ENCODE results near the gene IRF9.

IRF9 gene

GRCh38 chr14:24144451-24144850, 16.6 kb upstream of the IRF9 start (continued):
- no peak for TF ChIP-seq PRDM10 (tag by site-specific recombination; IDR thresholded peaks at IDR 0.05)

- H3K4me1 ChIP-seq (ENCODE audit: control insufficient read depth, insufficient read depth, low read length), result peaks cover 8% of the 10 kb centered on the region
- no peak overlapping the region for H3K4me3 ChIP-seq (ENCODE audit: low read depth, low read length)
- H3K9me3 ChIP-seq (ENCODE audit: control insufficient read depth, insufficient read depth, low read depth, low read length), result no peaks in the 10 kb centered on the region
- POLR2A ChIA-PET, result interaction anchor here (0.5 to 3.8 kb wide), 8 partner anchors 8 to 51 kb away, joined by 3 to 79 read pairs (median 18); partner anchors contain the start of genes DCAF11, IRF9, NRL and PCK2
- no peak overlapping the region for H3K27ac ChIP-seq (ENCODE audit: extremely low read depth, low read depth, low read length)
- peaks cover 12 to 40% of the 10 kb centered on the region in 2 experiments for H3K36me3 ChIP-seq (ENCODE audit: control insufficient read depth in 2 of 2, insufficient read depth in 1 of 2, low read length in 2 of 2)
- TF ChIP-seq SALL2 (tag by site-specific recombination; IDR thresholded peaks at IDR 0.05; ENCODE audit: borderline replicate concordance), result no peak
- no peak for TF ChIP-seq ZNF16 (tag by site-specific recombination; IDR thresholded peaks at IDR 0.05; ENCODE audit: low read depth)
- TF ChIP-seq ZNF658 (tag by site-specific recombination; IDR thresholded peaks at IDR 0.05), result no peak
- no peak for TF ChIP-seq ZSCAN30 (tag by site-specific recombination; IDR thresholded peaks at IDR 0.05)
- TF ChIP-seq ZBTB1 (tag by site-specific recombination; IDR thresholded peaks at IDR 0.05), result no peak
- TF ChIP-seq ZNF121 (tag by site-specific recombination; IDR thresholded peaks at IDR 0.05), result no peak
- TF ChIP-seq ZNF639 (tag by site-specific recombination; IDR thresholded peaks at IDR 0.05), result no peak
- TF ChIP-seq ZNF184 (tag by site-specific recombination; IDR thresholded peaks at IDR 0.05), result no peak
- TF ChIP-seq ZNF324 (tag by site-specific recombination; IDR thresholded peaks at IDR 0.05), result no peak
- TF ChIP-seq FEZF1 (tag by site-specific recombination; IDR thresholded peaks at IDR 0.05), result no peak
- no peak for TF ChIP-seq AEBP2 (tag by site-specific recombination; IDR thresholded peaks at IDR 0.05; ENCODE audit: borderline replicate concordance)
- no peak for TF ChIP-seq MYNN (tag by site-specific recombination; IDR thresholded peaks at IDR 0.05; ENCODE audit: borderline replicate concordance)
- CTCF ChIA-PET, result interaction anchor here (0.6 to 1.4 kb wide), 3 partner anchors 8 to 132 kb away, joined by 3 to 5 read pairs (median 5); no protein-coding TSS in a partner anchor
Observed at GRCh38 chr14:24145219-24145618, 15.8 kb upstream of the IRF9 start.

- ChIA-PET POLR2A (interaction anchor here (0.5 to 3.8 kb wide), 15 partner anchors 9 to 125 kb away, joined by 3 to 79 read pairs (median 8); partner anchors contain the start of genes CHMP4A, DCAF11, IPO4 and IRF9), CTCF (interaction anchor here (0.6 to 3.7 kb wide), 7 partner anchors 9 to 131 kb away, joined by 3 to 34 read pairs (median 5); partner anchors contain the start of gene IRF9)
- H3K4me3 ChIP-seq (ENCODE audit: low read depth, low read length), result peak overlapping the region; percentile 91
- TF ChIP-seq ZNF792 (tag by site-specific recombination; IDR thresholded peaks at IDR 0.05), result no peak
- TF ChIP-seq ZNF214 (tag by site-specific recombination; IDR thresholded peaks at IDR 0.05; ENCODE audit: borderline replicate concordance), result no peak
- TF ChIP-seq ZNF341 (tag by site-specific recombination; IDR thresholded peaks at IDR 0.05; ENCODE audit: low read depth), result no peak
- TF ChIP-seq PRDM1 (tag by site-specific recombination; IDR thresholded peaks at IDR 0.05), result 0 out of 2 replicates have a peak, but pooled peaks have one; percentile 73
- no peak for TF ChIP-seq ZNF521 (tag by site-specific recombination; IDR thresholded peaks at IDR 0.05)
- no peak for TF ChIP-seq ZNF621 (tag by site-specific recombination; IDR thresholded peaks at IDR 0.05)
- no peak for TF ChIP-seq SP2 (tag by site-specific recombination; IDR thresholded peaks at IDR 0.05)
- TF ChIP-seq ZNF391 (tag by site-specific recombination; IDR thresholded peaks at IDR 0.05; ENCODE audit: borderline replicate concordance, low read depth), result no peak
- TF ChIP-seq ZNF600 (tag by site-specific recombination; IDR thresholded peaks at IDR 0.05), result peak; percentile 79
- TF ChIP-seq ZNF146 (tag by site-specific recombination; IDR thresholded peaks at IDR 0.05), result peak; percentile 34
- TF ChIP-seq GLI4 (tag by site-specific recombination; IDR thresholded peaks at IDR 0.05), result no peak
- no peak for TF ChIP-seq BCL11A (tag by site-specific recombination; IDR thresholded peaks at IDR 0.05; ENCODE audit: low read depth)
- peak; percentile 37; the same call in 1 of the 2 replicates for TF ChIP-seq IKZF3 (tag by site-specific recombination; IDR thresholded peaks at IDR 0.05)
- H3K36me3 ChIP-seq (ENCODE audit: control insufficient read depth in 2 of 2, insufficient read depth in 1 of 2, low read length in 2 of 2), result peaks cover 12 to 46% of the 10 kb centered on the region in 2 experiments
- H3K4me1 ChIP-seq (ENCODE audit: control insufficient read depth, insufficient read depth, low read length), result peaks cover 8% of the 10 kb centered on the region
- H3K27ac ChIP-seq (ENCODE audit: extremely low read depth, low read depth, low read length), result peak overlapping the region; percentile 59; the same call in 1 of the 2 replicates
- no peaks in the 10 kb centered on the region for H3K9me3 ChIP-seq (ENCODE audit: control insufficient read depth, insufficient read depth, low read depth, low read length)
Observed at GRCh38 chr14:24145690-24146452, 15.2 kb upstream of the IRF9 start.
